ENCODE results near the gene CDH23. TPM values are rescaled to one million over a fixed set of nuclear protein-coding genes. Genes with fewer than 3 reads are reported as not detected.
A peak's percentile ranks its signal among the peaks of the same experiment; 100 is the strongest.

CDH23 gene
- total RNA-seq, 1 experiment from 2014 or later = 2.1 TPM

- DNase-seq = no peak
- Histone ChIP-seq H3K4me3 (ENCODE audit: low read length) (no peak overlapping the region), H4K20me1 (ENCODE audit: insufficient read depth, low read depth, low read length) (no peaks in the 10 kb centered on the region), H3K36me3 (ENCODE audit: insufficient read depth, low read length) (no peaks in the 10 kb centered on the region), H3K4me2 (ENCODE audit: low read depth, low read length, poor library complexity, severe bottlenecking) (no peak overlapping the region), H3K4me1 (ENCODE audit: low read length) (peaks cover 35% of the 10 kb centered on the region), H3K27me3 (ENCODE audit: low read length) (no peaks in the 10 kb centered on the region), H3K79me2 (ENCODE audit: low read length) (no peaks in the 10 kb centered on the region), H2AFZ (ENCODE audit: low read length) (no peak overlapping the region), H3K9ac (ENCODE audit: low read length) (no peak overlapping the region), H3K9me3 (ENCODE audit: low read length) (no peaks in the 10 kb centered on the region; the same call in 1 of the 2 replicates), H3K27ac (ENCODE audit: low read length) (no peak overlapping the region), H3K9me2 (replicated peaks; ENCODE audit: insufficient read depth, low read length) (no peaks in the 10 kb centered on the region)
Observed at GRCh38 chr10:71691405-71691804, 294.7 kb downstream of the CDH23 start.

GRCh38 chr10:71692598-71693306, 296.0 kb downstream of the CDH23 start:
- DNase-seq = no peak
- no peaks in the 10 kb centered on the region; the same call in 1 of the 2 replicates for H3K9me3 ChIP-seq (ENCODE audit: low read length)
- H3K4me2 ChIP-seq (ENCODE audit: low read depth, low read length, poor library complexity, severe bottlenecking) = no peak overlapping the region
- H4K20me1 ChIP-seq (ENCODE audit: insufficient read depth, low read depth, low read length) = peaks cover 4% of the 10 kb centered on the region; the same call in 1 of the 2 replicates
- no peak overlapping the region for H3K4me3 ChIP-seq (ENCODE audit: low read length)
- no peak overlapping the region for H3K27ac ChIP-seq (ENCODE audit: low read length)
- no peaks in the 10 kb centered on the region for H3K36me3 ChIP-seq (ENCODE audit: insufficient read depth, low read length)
- no peaks in the 10 kb centered on the region for H3K9me2 ChIP-seq (replicated peaks; ENCODE audit: insufficient read depth, low read length)
- no peaks in the 10 kb centered on the region for H3K79me2 ChIP-seq (ENCODE audit: low read length)
- no peak overlapping the region for H2AFZ ChIP-seq (ENCODE audit: low read length)
- H3K27me3 ChIP-seq (ENCODE audit: low read length) = no peaks in the 10 kb centered on the region
- H3K9ac ChIP-seq (ENCODE audit: low read length) = no peak overlapping the region
- peaks cover 35% of the 10 kb centered on the region for H3K4me1 ChIP-seq (ENCODE audit: low read length)

- Histone ChIP-seq H4K20me1 (ENCODE audit: insufficient read depth, low read depth, low read length) (peaks cover 4% of the 10 kb centered on the region; the same call in 1 of the 2 replicates), H3K9me2 (replicated peaks; ENCODE audit: insufficient read depth, low read length) (no peaks in the 10 kb centered on the region), H3K36me3 (ENCODE audit: insufficient read depth, low read length) (no peaks in the 10 kb centered on the region), H3K79me2 (ENCODE audit: low read length) (no peaks in the 10 kb centered on the region), H3K9ac (ENCODE audit: low read length) (no peak overlapping the region), H3K4me1 (ENCODE audit: low read length) (peaks cover 35% of the 10 kb centered on the region), H3K4me2 (ENCODE audit: low read depth, low read length, poor library complexity, severe bottlenecking) (no peak overlapping the region), H3K4me3 (ENCODE audit: low read length) (no peak overlapping the region), H3K9me3 (ENCODE audit: low read length) (no peaks in the 10 kb centered on the region), H3K27ac (ENCODE audit: low read length) (no peak overlapping the region), H3K27me3 (ENCODE audit: low read length) (no peaks in the 10 kb centered on the region), H2AFZ (ENCODE audit: low read length) (no peak overlapping the region)
- DNase-seq = no peak
Observed at GRCh38 chr10:71693377-71693776, 296.7 kb downstream of the CDH23 start.

- Histone ChIP-seq H3K36me3 (ENCODE audit: insufficient read depth, low read length) (no peaks in the 10 kb centered on the region), H3K4me1 (ENCODE audit: low read length) (peaks cover 35% of the 10 kb centered on the region), H3K27ac (ENCODE audit: low read length) (no peak overlapping the region), H3K27me3 (ENCODE audit: low read length) (no peaks in the 10 kb centered on the region), H3K9me2 (replicated peaks; ENCODE audit: insufficient read depth, low read length) (no peaks in the 10 kb centered on the region), H3K79me2 (ENCODE audit: low read length) (no peaks in the 10 kb centered on the region), H3K4me2 (ENCODE audit: low read depth, low read length, poor library complexity, severe bottlenecking) (no peak overlapping the region), H3K9me3 (ENCODE audit: low read length) (no peaks in the 10 kb centered on the region), H4K20me1 (ENCODE audit: insufficient read depth, low read depth, low read length) (peaks cover 4% of the 10 kb centered on the region; the same call in 1 of the 2 replicates), H3K4me3 (ENCODE audit: low read length) (no peak overlapping the region), H3K9ac (ENCODE audit: low read length) (no peak overlapping the region), H2AFZ (ENCODE audit: low read length) (no peak overlapping the region)
- DNase-seq = no peak
Observed at GRCh38 chr10:71694039-71694501, 297.4 kb downstream of the CDH23 start.

GRCh38 chr10:71694567-71694968, 297.8 kb downstream of the CDH23 start:
- DNase-seq = peak; percentile 93
- Histone ChIP-seq H3K27me3 (ENCODE audit: low read length) (no peaks in the 10 kb centered on the region), H2AFZ (ENCODE audit: low read length) (no peak overlapping the region), H3K4me3 (ENCODE audit: low read length) (no peak overlapping the region), H3K9ac (ENCODE audit: low read length) (no peak overlapping the region), H3K79me2 (ENCODE audit: low read length) (no peaks in the 10 kb centered on the region), H3K4me2 (ENCODE audit: low read depth, low read length, poor library complexity, severe bottlenecking) (peak overlapping the region; percentile 24), H3K9me3 (ENCODE audit: low read length) (no peaks in the 10 kb centered on the region), H3K9me2 (replicated peaks; ENCODE audit: insufficient read depth, low read length) (no peaks in the 10 kb centered on the region), H3K27ac (ENCODE audit: low read length) (no peak overlapping the region), H3K4me1 (ENCODE audit: low read length) (peaks cover 35% of the 10 kb centered on the region), H4K20me1 (ENCODE audit: insufficient read depth, low read depth, low read length) (peaks cover 4% of the 10 kb centered on the region; the same call in 1 of the 2 replicates), H3K36me3 (ENCODE audit: insufficient read depth, low read length) (no peaks in the 10 kb centered on the region)

- peaks cover 38% of the 10 kb centered on the region for H3K4me1 ChIP-seq (ENCODE audit: low read length)
- no peak overlapping the region for H3K27ac ChIP-seq (ENCODE audit: low read length)
- no peaks in the 10 kb centered on the region for H3K36me3 ChIP-seq (ENCODE audit: insufficient read depth, low read length)
- H3K4me3 ChIP-seq (ENCODE audit: low read length) = no peak overlapping the region
- no peak overlapping the region for H2AFZ ChIP-seq (ENCODE audit: low read length)
- no peaks in the 10 kb centered on the region for H3K79me2 ChIP-seq (ENCODE audit: low read length)
- H3K9ac ChIP-seq (ENCODE audit: low read length) = no peak overlapping the region
- H3K9me3 ChIP-seq (ENCODE audit: low read length) = no peaks in the 10 kb centered on the region
- no peak for DNase-seq
- no peak overlapping the region for H3K4me2 ChIP-seq (ENCODE audit: low read depth, low read length, poor library complexity, severe bottlenecking)
- H3K9me2 ChIP-seq (replicated peaks; ENCODE audit: insufficient read depth, low read length) = no peaks in the 10 kb centered on the region
- peaks cover 4% of the 10 kb centered on the region; the same call in 1 of the 2 replicates for H4K20me1 ChIP-seq (ENCODE audit: insufficient read depth, low read depth, low read length)
- H3K27me3 ChIP-seq (ENCODE audit: low read length) = no peaks in the 10 kb centered on the region
Observed at GRCh38 chr10:71695502-71696476, 299.1 kb downstream of the CDH23 start.

GRCh38 chr10:71696628-71697326, 300.1 kb downstream of the CDH23 start:
- no peak overlapping the region for H2AFZ ChIP-seq (ENCODE audit: low read length)
- no peaks in the 10 kb centered on the region for H3K9me3 ChIP-seq (ENCODE audit: low read length)
- H3K27me3 ChIP-seq (ENCODE audit: low read length) = no peaks in the 10 kb centered on the region
- no peaks in the 10 kb centered on the region for H3K9me2 ChIP-seq (replicated peaks; ENCODE audit: insufficient read depth, low read length)
- H3K4me2 ChIP-seq (ENCODE audit: low read depth, low read length, poor library complexity, severe bottlenecking) = no peak overlapping the region
- H3K79me2 ChIP-seq (ENCODE audit: low read length) = no peaks in the 10 kb centered on the region
- H3K36me3 ChIP-seq (ENCODE audit: insufficient read depth, low read length) = no peaks in the 10 kb centered on the region
- H3K27ac ChIP-seq (ENCODE audit: low read length) = no peak overlapping the region
- DNase-seq = peak; percentile 86
- H4K20me1 ChIP-seq (ENCODE audit: insufficient read depth, low read depth, low read length) = peaks cover 4% of the 10 kb centered on the region; the same call in 1 of the 2 replicates
- H3K9ac ChIP-seq (ENCODE audit: low read length) = no peak overlapping the region
- peaks cover 40% of the 10 kb centered on the region for H3K4me1 ChIP-seq (ENCODE audit: low read length)
- H3K4me3 ChIP-seq (ENCODE audit: low read length) = no peak overlapping the region

Data from Karpas-422 (cell line).